ENCODE measurements around the gene FOXQ1. TPM values are rescaled to one million over a fixed set of nuclear protein-coding genes. Genes with fewer than 3 reads are reported as not detected.

Gene FOXQ1
- total and polyA plus RNA-seq, 9 of the 15 experiments (the other 6 are each of a cell fraction or from before 2014, with no cell fraction given), result not detected

DNA sequence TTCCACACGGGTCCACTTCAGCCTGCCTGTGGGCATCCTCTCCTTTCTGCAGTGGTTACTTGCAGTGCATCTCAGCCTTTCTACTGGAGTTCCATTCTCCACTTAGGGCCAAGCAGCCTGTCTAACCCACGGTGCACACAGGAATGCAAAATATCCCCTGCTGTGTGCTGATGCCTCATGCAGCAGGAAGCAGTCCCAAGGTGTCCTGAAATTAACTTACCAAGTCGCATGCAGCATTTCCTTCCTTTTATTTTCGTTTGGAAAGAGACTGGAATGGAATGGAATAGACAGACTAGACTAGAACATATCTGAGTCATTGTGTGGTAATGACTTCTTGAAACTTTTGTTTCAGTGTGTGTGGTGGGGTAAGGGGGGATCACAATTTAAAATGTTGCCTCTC lies 25.9 kb upstream of the FOXQ1 start:
- ChIA-PET POLR2A (no interaction called here), CTCF (ENCODE audit: low intra/inter-chr PET ratio) (no interaction called here)
- ATAC-seq (no peak), FAIRE-seq (no peak), DNase-seq (ENCODE audit: extremely low read depth in 1 of 4, low spot score in 3 of 4) (no peak)
- Histone ChIP-seq H2AFZ (ENCODE audit: low read depth, low read length) (no peak overlapping the region), H3K9me1 (ENCODE audit: control insufficient read depth, insufficient read depth, low read length) (no peaks in the 10 kb centered on the region), H3K36me3 (ENCODE audit: control insufficient read depth, insufficient read depth, low read length) (no peaks in the 10 kb centered on the region), H3K27me3 (ENCODE audit: control insufficient read depth in 2 of 2, insufficient read depth in 2 of 2, low read length in 2 of 2) (peaks cover 0 to 6% of the 10 kb centered on the region in 2 experiments; a peak in 1 of 5 replicates), H4K20me1 (replicated peaks; ENCODE audit: control insufficient read depth, insufficient read depth, low read length) (no peaks in the 10 kb centered on the region), H3K9me3 (replicated peaks; ENCODE audit: control insufficient read depth, insufficient read depth, low read depth, low read length) (no peaks in the 10 kb centered on the region), H3K9ac (ENCODE audit: insufficient read depth in 1 of 2, low read depth in 2 of 2, low read length in 2 of 2) (no peak overlapping the region), H3K4me3 (no peak overlapping the region), H3K79me2 (ENCODE audit: control insufficient read depth, insufficient read depth, low read length) (no peaks in the 10 kb centered on the region), H3K27ac (ENCODE audit: extremely low read depth, low read depth, low read length) (no peak overlapping the region), H3K4me2 (ENCODE audit: insufficient read depth, low read length) (no peak overlapping the region), H3K4me1 (replicated peaks in 1 of 2; ENCODE audit: control insufficient read depth in 2 of 2, insufficient read depth in 2 of 2, low read length in 2 of 2) (no peaks in the 10 kb centered on the region)
- WGBS (ENCODE audit: insufficient coverage, low coverage, missing lambda C conversion rate), result 0% methylated on average over 4 of the region's 4 CpGs
- TF ChIP-seq, protein P1, sequence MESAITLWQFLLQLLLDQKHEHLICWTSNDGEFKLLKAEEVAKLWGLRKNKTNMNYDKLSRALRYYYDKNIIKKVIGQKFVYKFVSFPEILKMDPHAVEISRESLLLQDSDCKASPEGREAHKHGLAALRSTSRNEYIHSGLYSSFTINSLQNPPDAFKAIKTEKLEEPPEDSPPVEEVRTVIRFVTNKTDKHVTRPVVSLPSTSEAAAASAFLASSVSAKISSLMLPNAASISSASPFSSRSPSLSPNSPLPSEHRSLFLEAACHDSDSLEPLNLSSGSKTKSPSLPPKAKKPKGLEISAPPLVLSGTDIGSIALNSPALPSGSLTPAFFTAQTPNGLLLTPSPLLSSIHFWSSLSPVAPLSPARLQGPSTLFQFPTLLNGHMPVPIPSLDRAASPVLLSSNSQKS (CRISPR knock-in tag; IDR thresholded peaks at IDR 0.05), result no peak
- TF ChIP-seq CSDE1 (IDR thresholded peaks at IDR 0.05), result no peak
- TF ChIP-seq, protein P2, sequence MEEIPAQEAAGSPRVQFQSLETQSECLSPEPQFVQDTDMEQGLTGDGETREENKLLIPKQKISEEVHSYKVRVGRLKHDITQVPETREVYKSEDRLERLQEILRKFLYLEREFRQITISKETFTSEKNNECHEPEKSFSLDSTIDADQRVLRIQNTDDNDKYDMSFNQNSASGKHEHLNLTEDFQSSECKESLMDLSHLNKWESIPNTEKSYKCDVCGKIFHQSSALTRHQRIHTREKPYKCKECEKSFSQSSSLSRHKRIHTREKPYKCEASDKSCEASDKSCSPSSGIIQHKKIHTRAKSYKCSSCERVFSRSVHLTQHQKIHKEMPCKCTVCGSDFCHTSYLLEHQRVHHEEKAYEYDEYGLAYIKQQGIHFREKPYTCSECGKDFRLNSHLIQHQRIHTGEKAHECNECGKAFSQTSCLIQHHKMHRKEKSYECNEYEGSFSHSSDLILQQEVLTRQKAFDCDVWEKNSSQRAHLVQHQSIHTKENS (CRISPR knock-in tag; IDR thresholded peaks at IDR 0.05), result no peak
- BruUV-seq (replicated peaks), result no TSS peak
- intact Hi-C loops (cut with micrococcal nuclease) (no loop called here), in situ Hi-C loops (cut with MboI) (no loop called here)

DNA sequence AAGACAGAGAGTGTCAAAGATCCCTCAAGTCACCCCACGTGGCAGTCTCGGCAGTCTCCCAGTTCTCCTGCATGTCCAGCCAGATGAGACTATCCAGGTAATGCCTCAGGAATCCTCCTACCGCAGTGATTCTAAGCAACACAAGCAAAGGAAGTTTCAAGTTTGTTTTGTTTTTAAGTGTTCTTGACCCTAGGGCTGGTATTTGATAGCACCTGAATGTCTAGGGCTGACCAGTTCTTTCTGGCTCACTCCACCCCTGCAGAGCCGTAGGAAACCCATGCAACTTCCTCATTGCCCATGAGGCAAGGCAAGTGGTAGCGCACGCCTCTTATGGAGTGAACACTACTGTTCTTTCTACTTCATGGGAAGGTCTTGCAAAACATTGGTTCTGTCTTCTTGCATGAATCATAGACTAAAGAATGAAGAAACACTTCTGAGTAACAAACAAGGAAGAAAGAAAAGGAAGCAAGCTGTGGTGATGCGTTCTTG lies 24.8 kb upstream of the FOXQ1 start:
- Histone ChIP-seq H3K4me3 (no peak overlapping the region), H3K36me3 (ENCODE audit: control insufficient read depth, insufficient read depth, low read length) (no peaks in the 10 kb centered on the region), H3K27me3 (ENCODE audit: control insufficient read depth in 2 of 2, insufficient read depth in 2 of 2, low read length in 2 of 2) (no peaks in the 10 kb centered on the region; a peak in 1 of 5 replicates), H3K27ac (ENCODE audit: extremely low read depth, low read depth, low read length) (no peak overlapping the region), H3K9me3 (replicated peaks; ENCODE audit: control insufficient read depth, insufficient read depth, low read depth, low read length) (no peaks in the 10 kb centered on the region), H3K79me2 (ENCODE audit: control insufficient read depth, insufficient read depth, low read length) (no peaks in the 10 kb centered on the region), H3K9me1 (ENCODE audit: control insufficient read depth, insufficient read depth, low read length) (no peaks in the 10 kb centered on the region), H4K20me1 (replicated peaks; ENCODE audit: control insufficient read depth, insufficient read depth, low read length) (no peaks in the 10 kb centered on the region), H2AFZ (ENCODE audit: low read depth, low read length) (no peak overlapping the region), H3K4me1 (replicated peaks in 1 of 2; ENCODE audit: control insufficient read depth in 2 of 2, insufficient read depth in 2 of 2, low read length in 2 of 2) (no peaks in the 10 kb centered on the region), H3K9ac (ENCODE audit: insufficient read depth in 1 of 2, low read depth in 2 of 2, low read length in 2 of 2) (no peak overlapping the region), H3K4me2 (ENCODE audit: insufficient read depth, low read length) (no peak overlapping the region)
- intact Hi-C loops (cut with micrococcal nuclease), result no loop called here
- ATAC-seq, result no peak
- no peak for FAIRE-seq
- DNase-seq (ENCODE audit: extremely low read depth in 1 of 4, low spot score in 3 of 4), result no peak
- POLR2A ChIA-PET, result no interaction called here
- no TSS peak for BruUV-seq (replicated peaks)
- in situ Hi-C loops (cut with MboI), result no loop called here
- CTCF ChIA-PET (ENCODE audit: low intra/inter-chr PET ratio), result no interaction called here
- WGBS (ENCODE audit: insufficient coverage, low coverage, missing lambda C conversion rate), result 3% methylated on average over 7 of the region's 7 CpGs
- TF ChIP-seq ZNF165 (CRISPR knock-in tag; IDR thresholded peaks at IDR 0.05; ENCODE audit: borderline replicate concordance), result no peak
- TF ChIP-seq, protein P3, sequence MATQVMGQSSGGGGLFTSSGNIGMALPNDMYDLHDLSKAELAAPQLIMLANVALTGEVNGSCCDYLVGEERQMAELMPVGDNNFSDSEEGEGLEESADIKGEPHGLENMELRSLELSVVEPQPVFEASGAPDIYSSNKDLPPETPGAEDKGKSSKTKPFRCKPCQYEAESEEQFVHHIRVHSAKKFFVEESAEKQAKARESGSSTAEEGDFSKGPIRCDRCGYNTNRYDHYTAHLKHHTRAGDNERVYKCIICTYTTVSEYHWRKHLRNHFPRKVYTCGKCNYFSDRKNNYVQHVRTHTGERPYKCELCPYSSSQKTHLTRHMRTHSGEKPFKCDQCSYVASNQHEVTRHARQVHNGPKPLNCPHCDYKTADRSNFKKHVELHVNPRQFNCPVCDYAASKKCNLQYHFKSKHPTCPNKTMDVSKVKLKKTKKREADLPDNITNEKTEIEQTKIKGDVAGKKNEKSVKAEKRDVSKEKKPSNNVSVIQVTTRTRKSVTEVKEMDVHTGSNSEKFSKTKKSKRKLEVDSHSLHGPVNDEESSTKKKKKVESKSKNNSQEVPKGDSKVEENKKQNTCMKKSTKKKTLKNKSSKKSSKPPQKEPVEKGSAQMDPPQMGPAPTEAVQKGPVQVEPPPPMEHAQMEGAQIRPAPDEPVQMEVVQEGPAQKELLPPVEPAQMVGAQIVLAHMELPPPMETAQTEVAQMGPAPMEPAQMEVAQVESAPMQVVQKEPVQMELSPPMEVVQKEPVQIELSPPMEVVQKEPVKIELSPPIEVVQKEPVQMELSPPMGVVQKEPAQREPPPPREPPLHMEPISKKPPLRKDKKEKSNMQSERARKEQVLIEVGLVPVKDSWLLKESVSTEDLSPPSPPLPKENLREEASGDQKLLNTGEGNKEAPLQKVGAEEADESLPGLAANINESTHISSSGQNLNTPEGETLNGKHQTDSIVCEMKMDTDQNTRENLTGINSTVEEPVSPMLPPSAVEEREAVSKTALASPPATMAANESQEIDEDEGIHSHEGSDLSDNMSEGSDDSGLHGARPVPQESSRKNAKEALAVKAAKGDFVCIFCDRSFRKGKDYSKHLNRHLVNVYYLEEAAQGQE (IDR thresholded peaks at IDR 0.05; ENCODE audit: borderline replicate concordance), result 0 out of 2 replicates have a peak, but pooled peaks have one; percentile 11
- TF ChIP-seq, protein P3 (CRISPR knock-in tag; IDR thresholded peaks at IDR 0.05; ENCODE audit: low read depth), result no peak

Measured in K562 (cell line).